K562 (cell line): Measurements from ENCODE around the gene NACC1. TPM values are rescaled to one million over a fixed set of nuclear protein-coding genes. Genes with fewer than 3 reads are reported as not detected.

Experiments used
- CHD1 ChIP-seq: fragments of 200-600 bp; sonication (generic); IDR thresholded peaks from one replicate; pipeline ENCODE4 v1.6.1; 2012; ENCODE audit warnings: mild to moderate bottlenecking, moderate library complexity, low read length, inconsistent platforms
- ETS2 ChIP-seq: IDR thresholded peaks from 2 replicates; pipeline ENCODE4 v1.6.1; 2016; ENCODE audit warnings: borderline replicate concordance, missing genetic modification characterization, mild to moderate bottlenecking, moderate library complexity, missing compliant biosample characterization; ENCODE audit not compliant: poor library complexity, severe bottlenecking
- MITF ChIP-seq: IDR thresholded peaks from 2 replicates; pipeline ENCODE4 v1.6.1; 2014; ENCODE audit warnings: antibody characterized with exemption
- NFE2L1 ChIP-seq: fragments of 450-650 bp; IDR thresholded peaks from 2 replicates; pipeline ENCODE4 v1.6.1; 2016; ENCODE audit warnings: missing genetic modification characterization, low read depth, mild to moderate bottlenecking, missing compliant biosample characterization, moderate library complexity, borderline replicate concordance
- PURB ChIP-seq: sonication (generic); formaldehyde crosslinking; IDR thresholded peaks from 2 replicates; pipeline ENCODE4 v1.9.0; 2021; ENCODE audit warnings: low read depth, mild to moderate bottlenecking, missing genetic modification reagents
- RAD21 ChIP-seq, 2 experiments: fragments of 250-450 bp in 1 of 2; fragments of 450-650 bp in 1 of 2; sonication (Bioruptor Pico) in 1 of 2; formaldehyde crosslinking in 1 of 2; IDR thresholded peaks in 1 of 2; conservative IDR thresholded peaks in 1 of 2; 2 replicates each; pipeline versions ENCODE4 v1.4.0 to v1.8.0; 2020 to 2022; ENCODE audit warnings: mild to moderate bottlenecking in 2 of 2, moderate library complexity in 1 of 2
- ZBED1 ChIP-seq: IDR thresholded peaks from 2 replicates; pipeline ENCODE4 v1.6.1; 2014
- ZC3H4 ChIP-seq: sonication (generic); formaldehyde crosslinking; IDR thresholded peaks from 2 replicates; pipeline ENCODE4 v1.9.0; 2021; ENCODE audit warnings: missing genetic modification reagents, borderline replicate concordance
- ZNF134 ChIP-seq: fragments of 250-450 bp; sonication (Bioruptor Pico); conservative IDR thresholded peaks from 2 replicates; pipeline ENCODE4 v1.4.0; 2020
- ZNF146 ChIP-seq: IDR thresholded peaks from one replicate; pipeline ENCODE4 v1.6.1; 2018; ENCODE audit warnings: missing compliant biosample characterization; ENCODE audit not compliant: unreplicated experiment
- ZNF589 ChIP-seq: fragments of 200-800 bp; sonication (Bioruptor generic); IDR thresholded peaks from 2 replicates; pipeline ENCODE4 v1.6.1; 2016; ENCODE audit warnings: low read depth, missing genetic modification characterization, missing compliant biosample characterization
- polyA plus RNA-seq, 8 experiments: library from polyadenylated mRNA; depleted of rRNA in 4 of 8; stranded (reverse) in 5 of 8; unstranded in 3 of 8; fragments of >200 nt; fragmentation: Nextera tagmentation in 2 of 8; fragmentation: Illumina TruSeq in 1 of 8; extraction: Ambion mirVana in 2 of 8; extraction: Trizol in 1 of 8; gene quantifications; 2 replicates each; pipeline versions ENCODE4 v1.2.1 to v1.2.3, GENCODE V29; 2011 to 2014; ENCODE audit warnings: inconsistent platforms in 1 of 8, missing spikeins in 1 of 8
- total RNA-seq, 7 experiments: library from RNA; depleted of rRNA in 6 of 7; stranded (reverse); fragments of >200 nt in 6 of 7; fragmentation: Illumina TruSeq in 2 of 7; extraction: Trizol in 2 of 7; gene quantifications; 2 replicates each; pipeline versions ENCODE4 v1.2.1 to v1.2.3, GENCODE V29; 2011 to 2021; ENCODE audit warnings: low replicate concordance in 1 of 7
- TF ChIP-seq, protein P1 (sequence below): sonication (generic); formaldehyde crosslinking; IDR thresholded peaks from 2 replicates; pipeline ENCODE4 v1.8.0; 2023; ENCODE audit warnings: missing genetic modification reagents, mild to moderate bottlenecking, borderline replicate concordance
- TF ChIP-seq, protein P2 (sequence below): fragments of 450-650 bp; IDR thresholded peaks from 2 replicates; pipeline ENCODE4 v1.6.1; 2014; ENCODE audit warnings: low read depth, mild to moderate bottlenecking, moderate library complexity, borderline replicate concordance

Gene NACC1
- total and polyA plus RNA-seq, 9 of the 15 experiments (the other 6 are each of a cell fraction or from before 2014, with no cell fraction given) = 0.04 to 96.6 (median 25.8) TPM

GRCh38 chr19:13152974-13153568 is 35.0 kb downstream of the NACC1 start (continued):
- TF ChIP-seq, protein P1, sequence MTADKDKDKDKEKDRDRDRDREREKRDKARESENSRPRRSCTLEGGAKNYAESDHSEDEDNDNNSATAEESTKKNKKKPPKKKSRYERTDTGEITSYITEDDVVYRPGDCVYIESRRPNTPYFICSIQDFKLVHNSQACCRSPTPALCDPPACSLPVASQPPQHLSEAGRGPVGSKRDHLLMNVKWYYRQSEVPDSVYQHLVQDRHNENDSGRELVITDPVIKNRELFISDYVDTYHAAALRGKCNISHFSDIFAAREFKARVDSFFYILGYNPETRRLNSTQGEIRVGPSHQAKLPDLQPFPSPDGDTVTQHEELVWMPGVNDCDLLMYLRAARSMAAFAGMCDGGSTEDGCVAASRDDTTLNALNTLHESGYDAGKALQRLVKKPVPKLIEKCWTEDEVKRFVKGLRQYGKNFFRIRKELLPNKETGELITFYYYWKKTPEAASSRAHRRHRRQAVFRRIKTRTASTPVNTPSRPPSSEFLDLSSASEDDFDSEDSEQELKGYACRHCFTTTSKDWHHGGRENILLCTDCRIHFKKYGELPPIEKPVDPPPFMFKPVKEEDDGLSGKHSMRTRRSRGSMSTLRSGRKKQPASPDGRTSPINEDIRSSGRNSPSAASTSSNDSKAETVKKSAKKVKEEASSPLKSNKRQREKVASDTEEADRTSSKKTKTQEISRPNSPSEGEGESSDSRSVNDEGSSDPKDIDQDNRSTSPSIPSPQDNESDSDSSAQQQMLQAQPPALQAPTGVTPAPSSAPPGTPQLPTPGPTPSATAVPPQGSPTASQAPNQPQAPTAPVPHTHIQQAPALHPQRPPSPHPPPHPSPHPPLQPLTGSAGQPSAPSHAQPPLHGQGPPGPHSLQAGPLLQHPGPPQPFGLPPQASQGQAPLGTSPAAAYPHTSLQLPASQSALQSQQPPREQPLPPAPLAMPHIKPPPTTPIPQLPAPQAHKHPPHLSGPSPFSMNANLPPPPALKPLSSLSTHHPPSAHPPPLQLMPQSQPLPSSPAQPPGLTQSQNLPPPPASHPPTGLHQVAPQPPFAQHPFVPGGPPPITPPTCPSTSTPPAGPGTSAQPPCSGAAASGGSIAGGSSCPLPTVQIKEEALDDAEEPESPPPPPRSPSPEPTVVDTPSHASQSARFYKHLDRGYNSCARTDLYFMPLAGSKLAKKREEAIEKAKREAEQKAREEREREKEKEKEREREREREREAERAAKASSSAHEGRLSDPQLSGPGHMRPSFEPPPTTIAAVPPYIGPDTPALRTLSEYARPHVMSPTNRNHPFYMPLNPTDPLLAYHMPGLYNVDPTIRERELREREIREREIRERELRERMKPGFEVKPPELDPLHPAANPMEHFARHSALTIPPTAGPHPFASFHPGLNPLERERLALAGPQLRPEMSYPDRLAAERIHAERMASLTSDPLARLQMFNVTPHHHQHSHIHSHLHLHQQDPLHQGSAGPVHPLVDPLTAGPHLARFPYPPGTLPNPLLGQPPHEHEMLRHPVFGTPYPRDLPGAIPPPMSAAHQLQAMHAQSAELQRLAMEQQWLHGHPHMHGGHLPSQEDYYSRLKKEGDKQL (CRISPR knock-in tag) = no peak
- no peak for TF ChIP-seq ETS2 (tag)
- TF ChIP-seq ZC3H4 = peak; percentile 90
- peak; percentile 95 for TF ChIP-seq ZBED1
- peak; percentile 45; the same call in 1 of the 2 replicates for TF ChIP-seq MITF
- TF ChIP-seq PURB (CRISPR knock-in tag) = no peak
- TF ChIP-seq ZNF146 (CRISPR knock-in tag) = no peak
- no peak for TF ChIP-seq NFE2L1 (tag)
- TF ChIP-seq ZNF589 (CRISPR knock-in tag) = no peak
- TF ChIP-seq, protein P2, sequence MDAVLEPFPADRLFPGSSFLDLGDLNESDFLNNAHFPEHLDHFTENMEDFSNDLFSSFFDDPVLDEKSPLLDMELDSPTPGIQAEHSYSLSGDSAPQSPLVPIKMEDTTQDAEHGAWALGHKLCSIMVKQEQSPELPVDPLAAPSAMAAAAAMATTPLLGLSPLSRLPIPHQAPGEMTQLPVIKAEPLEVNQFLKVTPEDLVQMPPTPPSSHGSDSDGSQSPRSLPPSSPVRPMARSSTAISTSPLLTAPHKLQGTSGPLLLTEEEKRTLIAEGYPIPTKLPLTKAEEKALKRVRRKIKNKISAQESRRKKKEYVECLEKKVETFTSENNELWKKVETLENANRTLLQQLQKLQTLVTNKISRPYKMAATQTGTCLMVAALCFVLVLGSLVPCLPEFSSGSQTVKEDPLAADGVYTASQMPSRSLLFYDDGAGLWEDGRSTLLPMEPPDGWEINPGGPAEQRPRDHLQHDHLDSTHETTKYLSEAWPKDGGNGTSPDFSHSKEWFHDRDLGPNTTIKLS = no peak
- peak; percentile 88 for TF ChIP-seq CHD1
- peak; percentile 9 to 10; a peak in 3 of 4 replicates for TF ChIP-seq RAD21 (CRISPR knock-in tag; conservative IDR thresholded peaks at IDR 0.05 in 1 of 2, IDR thresholded peaks at IDR 0.05 in 1 of 2)
- no peak for TF ChIP-seq ZNF134 (CRISPR knock-in tag)
